ENCODE data around the gene DNAH6.

DNA sequence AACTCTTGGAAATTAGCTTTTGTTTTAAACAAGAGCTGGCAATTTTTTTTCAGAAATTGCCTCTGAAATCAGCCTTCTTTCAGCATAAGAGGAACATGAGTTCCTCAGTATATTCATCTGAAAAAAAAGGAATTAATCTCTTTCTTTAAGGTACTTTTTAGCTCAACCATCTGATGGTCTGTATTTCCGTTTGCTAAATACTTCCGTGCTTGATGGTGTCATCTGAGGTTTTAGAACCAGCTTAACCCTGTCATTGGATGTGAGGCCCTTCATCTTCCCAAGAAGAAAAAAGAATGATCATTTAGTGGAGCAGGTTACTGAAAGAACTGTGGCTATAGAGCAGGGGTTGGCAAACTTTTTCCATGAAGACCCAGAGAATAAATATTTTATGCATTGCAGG, 189.6 kb downstream of the DNAH6 start:
- TF ChIP-seq, protein P1, sequence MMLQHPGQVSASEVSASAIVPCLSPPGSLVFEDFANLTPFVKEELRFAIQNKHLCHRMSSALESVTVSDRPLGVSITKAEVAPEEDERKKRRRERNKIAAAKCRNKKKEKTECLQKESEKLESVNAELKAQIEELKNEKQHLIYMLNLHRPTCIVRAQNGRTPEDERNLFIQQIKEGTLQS (IDR thresholded peaks at IDR 0.05; ENCODE audit: borderline replicate concordance, extremely low read depth, low read depth, low read length) = no peak
- TF ChIP-seq POLR2A (IDR thresholded peaks at IDR 0.05; ENCODE audit: low read depth, low read length) = no peak
- no peak for TF ChIP-seq YY1 (IDR thresholded peaks at IDR 0.05; ENCODE audit: low read depth, low read length)
- TF ChIP-seq SREBF2 (IDR thresholded peaks at IDR 0.05; ENCODE audit: low read length) = no peak
- TF ChIP-seq, protein P2, sequence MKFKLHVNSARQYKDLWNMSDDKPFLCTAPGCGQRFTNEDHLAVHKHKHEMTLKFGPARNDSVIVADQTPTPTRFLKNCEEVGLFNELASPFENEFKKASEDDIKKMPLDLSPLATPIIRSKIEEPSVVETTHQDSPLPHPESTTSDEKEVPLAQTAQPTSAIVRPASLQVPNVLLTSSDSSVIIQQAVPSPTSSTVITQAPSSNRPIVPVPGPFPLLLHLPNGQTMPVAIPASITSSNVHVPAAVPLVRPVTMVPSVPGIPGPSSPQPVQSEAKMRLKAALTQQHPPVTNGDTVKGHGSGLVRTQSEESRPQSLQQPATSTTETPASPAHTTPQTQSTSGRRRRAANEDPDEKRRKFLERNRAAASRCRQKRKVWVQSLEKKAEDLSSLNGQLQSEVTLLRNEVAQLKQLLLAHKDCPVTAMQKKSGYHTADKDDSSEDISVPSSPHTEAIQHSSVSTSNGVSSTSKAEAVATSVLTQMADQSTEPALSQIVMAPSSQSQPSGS (IDR thresholded peaks at IDR 0.05; ENCODE audit: low read length) = no peak
- no peak for TF ChIP-seq HDAC2 (IDR thresholded peaks at IDR 0.05)
- TF ChIP-seq, protein P3, sequence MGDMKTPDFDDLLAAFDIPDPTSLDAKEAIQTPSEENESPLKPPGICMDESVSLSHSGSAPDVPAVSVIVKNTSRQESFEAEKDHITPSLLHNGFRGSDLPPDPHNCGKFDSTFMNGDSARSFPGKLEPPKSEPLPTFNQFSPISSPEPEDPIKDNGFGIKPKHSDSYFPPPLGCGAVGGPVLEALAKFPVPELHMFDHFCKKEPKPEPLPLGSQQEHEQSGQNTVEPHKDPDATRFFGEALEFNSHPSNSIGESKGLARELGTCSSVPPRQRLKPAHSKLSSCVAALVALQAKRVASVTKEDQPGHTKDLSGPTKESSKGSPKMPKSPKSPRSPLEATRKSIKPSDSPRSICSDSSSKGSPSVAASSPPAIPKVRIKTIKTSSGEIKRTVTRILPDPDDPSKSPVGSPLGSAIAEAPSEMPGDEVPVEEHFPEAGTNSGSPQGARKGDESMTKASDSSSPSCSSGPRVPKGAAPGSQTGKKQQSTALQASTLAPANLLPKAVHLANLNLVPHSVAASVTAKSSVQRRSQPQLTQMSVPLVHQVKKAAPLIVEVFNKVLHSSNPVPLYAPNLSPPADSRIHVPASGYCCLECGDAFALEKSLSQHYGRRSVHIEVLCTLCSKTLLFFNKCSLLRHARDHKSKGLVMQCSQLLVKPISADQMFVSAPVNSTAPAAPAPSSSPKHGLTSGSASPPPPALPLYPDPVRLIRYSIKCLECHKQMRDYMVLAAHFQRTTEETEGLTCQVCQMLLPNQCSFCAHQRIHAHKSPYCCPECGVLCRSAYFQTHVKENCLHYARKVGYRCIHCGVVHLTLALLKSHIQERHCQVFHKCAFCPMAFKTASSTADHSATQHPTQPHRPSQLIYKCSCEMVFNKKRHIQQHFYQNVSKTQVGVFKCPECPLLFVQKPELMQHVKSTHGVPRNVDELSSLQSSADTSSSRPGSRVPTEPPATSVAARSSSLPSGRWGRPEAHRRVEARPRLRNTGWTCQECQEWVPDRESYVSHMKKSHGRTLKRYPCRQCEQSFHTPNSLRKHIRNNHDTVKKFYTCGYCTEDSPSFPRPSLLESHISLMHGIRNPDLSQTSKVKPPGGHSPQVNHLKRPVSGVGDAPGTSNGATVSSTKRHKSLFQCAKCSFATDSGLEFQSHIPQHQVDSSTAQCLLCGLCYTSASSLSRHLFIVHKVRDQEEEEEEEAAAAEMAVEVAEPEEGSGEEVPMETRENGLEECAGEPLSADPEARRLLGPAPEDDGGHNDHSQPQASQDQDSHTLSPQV (IDR thresholded peaks at IDR 0.05) = no peak
- TF ChIP-seq FOXM1 (IDR thresholded peaks at IDR 0.05; ENCODE audit: low read depth, low read length) = no peak
- TF ChIP-seq RFX5 (IDR thresholded peaks at IDR 0.05; ENCODE audit: low read depth, low read length) = no peak
- no peak for TF ChIP-seq ETV6 (conservative IDR thresholded peaks at IDR 0.05 in 1 of 2, IDR thresholded peaks at IDR 0.05 in 1 of 2; ENCODE audit: borderline replicate concordance in 1 of 2, low read depth in 1 of 2)
- TF ChIP-seq TAF1 (IDR thresholded peaks at IDR 0.05; ENCODE audit: borderline replicate concordance, low read depth, low read length) = no peak
- TF ChIP-seq, protein P4, sequence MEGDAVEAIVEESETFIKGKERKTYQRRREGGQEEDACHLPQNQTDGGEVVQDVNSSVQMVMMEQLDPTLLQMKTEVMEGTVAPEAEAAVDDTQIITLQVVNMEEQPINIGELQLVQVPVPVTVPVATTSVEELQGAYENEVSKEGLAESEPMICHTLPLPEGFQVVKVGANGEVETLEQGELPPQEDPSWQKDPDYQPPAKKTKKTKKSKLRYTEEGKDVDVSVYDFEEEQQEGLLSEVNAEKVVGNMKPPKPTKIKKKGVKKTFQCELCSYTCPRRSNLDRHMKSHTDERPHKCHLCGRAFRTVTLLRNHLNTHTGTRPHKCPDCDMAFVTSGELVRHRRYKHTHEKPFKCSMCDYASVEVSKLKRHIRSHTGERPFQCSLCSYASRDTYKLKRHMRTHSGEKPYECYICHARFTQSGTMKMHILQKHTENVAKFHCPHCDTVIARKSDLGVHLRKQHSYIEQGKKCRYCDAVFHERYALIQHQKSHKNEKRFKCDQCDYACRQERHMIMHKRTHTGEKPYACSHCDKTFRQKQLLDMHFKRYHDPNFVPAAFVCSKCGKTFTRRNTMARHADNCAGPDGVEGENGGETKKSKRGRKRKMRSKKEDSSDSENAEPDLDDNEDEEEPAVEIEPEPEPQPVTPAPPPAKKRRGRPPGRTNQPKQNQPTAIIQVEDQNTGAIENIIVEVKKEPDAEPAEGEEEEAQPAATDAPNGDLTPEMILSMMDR (IDR thresholded peaks at IDR 0.05 in 2 of 3, conservative IDR thresholded peaks at IDR 0.05 in 1 of 3; ENCODE audit: control insufficient read depth in 2 of 3, extremely low read depth in 1 of 3, insufficient read depth in 1 of 3, low read depth in 3 of 3, low read length in 3 of 3) = no peak
- no peak for TF ChIP-seq ZZZ3 (IDR thresholded peaks at IDR 0.05; ENCODE audit: control insufficient read depth, insufficient read length, low read depth)
- no peak for TF ChIP-seq POLR2AphosphoS2 (IDR thresholded peaks at IDR 0.05; ENCODE audit: low read depth, low read length)

Measured in GM12878 (cell line).